NCI-H1436 treated with DMSO at 0.1 percent for 48 hours (cell line): Measurements from ENCODE around the gene SYT5.
A peak's percentile ranks its signal among the peaks of the same experiment; 100 is the strongest.

Experiments
- DNase-seq: peaks from one replicate; lab custom pipeline; 2025; lab: John Stamatoyannopoulos, UW

The SYT5 gene

GRCh38 chr19:55146705-55147273 lies 33.3 kb downstream of the SYT5 start:
- DNase-seq: peak; percentile 76

GRCh38 chr19:55146078-55146704 lies 33.9 kb downstream of the SYT5 start:
- DNase-seq: no peak

- no peak for DNase-seq
Observed at GRCh38 chr19:55145232-55145631, 34.9 kb downstream of the SYT5 start.

- no peak for DNase-seq
Observed at GRCh38 chr19:55141696-55142095, 38.4 kb downstream of the SYT5 start.

DNA sequence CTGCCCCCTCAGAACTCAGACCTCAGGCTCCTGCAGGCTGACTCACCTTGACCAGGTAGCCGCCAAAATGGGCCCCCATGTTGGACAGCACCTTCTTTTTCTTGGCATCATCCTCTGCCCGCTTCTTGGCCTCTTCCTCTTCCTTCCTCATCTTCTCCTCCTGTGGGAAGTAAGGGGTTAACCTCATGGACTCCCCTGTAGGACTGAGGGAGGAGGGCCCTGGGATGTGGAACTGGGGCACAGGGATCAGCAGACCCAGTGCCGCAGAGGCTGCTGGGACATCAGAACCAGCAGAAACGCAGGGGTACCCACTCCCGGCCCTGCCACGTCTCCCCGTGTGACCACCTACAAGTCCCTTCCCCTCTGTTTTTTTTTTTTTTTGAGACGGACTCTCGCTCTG lies 42.2 kb downstream of the SYT5 start:
- no peak for DNase-seq

- no peak for DNase-seq
Observed at GRCh38 chr19:55136399-55137102, 43.5 kb downstream of the SYT5 start.

- no peak for DNase-seq
Observed at GRCh38 chr19:55134736-55135135, 45.4 kb downstream of the SYT5 start.

DNA sequence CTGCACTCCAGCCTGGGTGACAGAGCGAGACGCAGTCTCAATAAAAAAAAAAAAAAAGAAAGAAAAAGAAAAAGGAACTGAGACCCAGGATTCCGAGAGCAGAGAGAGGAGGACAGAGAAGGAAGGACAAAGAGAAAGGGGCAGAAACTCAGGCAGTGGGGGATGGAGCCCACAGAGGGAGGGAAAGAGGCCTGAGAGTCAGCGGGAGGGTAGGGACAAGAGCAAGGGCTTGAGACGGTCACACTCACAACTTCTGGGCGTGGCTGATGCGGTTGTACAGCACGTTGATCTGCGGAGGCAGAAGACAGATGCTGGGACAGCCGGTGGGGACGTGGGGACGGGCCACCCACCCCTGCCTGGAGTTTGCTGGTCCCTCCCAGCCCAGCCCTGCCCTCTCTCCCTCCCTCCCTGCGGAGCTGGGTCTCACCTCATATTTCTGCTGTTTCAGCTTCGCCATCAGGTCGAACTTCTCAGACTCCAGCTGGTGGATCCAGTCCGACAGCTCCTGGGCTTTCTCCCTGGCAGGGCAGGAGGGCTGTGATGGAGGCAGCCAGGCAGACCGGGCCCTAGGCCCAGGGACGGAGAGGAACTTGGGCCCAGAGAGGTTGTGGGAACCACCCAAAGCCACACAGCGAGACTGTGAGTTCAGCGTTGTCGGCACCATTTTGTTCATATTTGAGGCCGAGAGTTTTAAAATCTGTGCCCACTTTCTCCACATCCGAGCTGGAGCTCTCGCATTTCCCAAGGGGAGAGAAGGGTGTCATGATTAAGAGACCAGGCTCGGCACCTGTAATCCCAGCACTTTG lies 46.2 kb downstream of the SYT5 start:
- no peak for DNase-seq

DNA sequence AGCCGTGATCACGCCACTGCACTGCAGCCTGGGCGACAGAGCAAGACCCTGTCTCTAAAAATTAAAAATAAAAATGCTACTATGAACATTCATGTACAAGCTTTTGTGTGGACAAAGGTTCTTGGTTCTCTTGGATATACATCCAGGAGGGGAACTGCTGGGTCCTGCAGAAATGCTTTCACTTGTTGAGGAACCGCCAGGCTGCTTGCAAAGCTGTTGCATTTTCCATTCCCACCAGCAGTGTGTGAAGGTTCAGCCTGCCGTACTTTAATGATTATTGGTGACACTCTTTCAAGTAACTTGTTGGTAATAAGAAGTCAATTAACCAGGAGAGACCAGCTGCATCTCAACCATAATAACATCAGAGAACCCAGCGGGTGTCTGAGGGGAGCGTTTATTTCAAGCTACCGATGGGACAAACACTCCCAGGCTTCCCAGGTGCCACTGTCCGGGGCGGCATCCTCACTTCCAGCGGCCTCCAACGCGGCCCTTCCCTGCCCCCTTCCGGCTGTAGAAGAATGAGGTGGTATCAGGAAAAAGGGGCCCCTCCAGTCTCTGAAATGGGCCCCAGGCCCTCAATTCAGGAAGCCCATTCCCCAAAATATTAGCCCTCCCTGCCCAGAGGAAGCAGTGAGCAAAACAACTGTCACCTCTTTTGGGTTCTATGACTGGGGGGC lies 47.5 kb downstream of the SYT5 start:
- no peak for DNase-seq

DNA sequence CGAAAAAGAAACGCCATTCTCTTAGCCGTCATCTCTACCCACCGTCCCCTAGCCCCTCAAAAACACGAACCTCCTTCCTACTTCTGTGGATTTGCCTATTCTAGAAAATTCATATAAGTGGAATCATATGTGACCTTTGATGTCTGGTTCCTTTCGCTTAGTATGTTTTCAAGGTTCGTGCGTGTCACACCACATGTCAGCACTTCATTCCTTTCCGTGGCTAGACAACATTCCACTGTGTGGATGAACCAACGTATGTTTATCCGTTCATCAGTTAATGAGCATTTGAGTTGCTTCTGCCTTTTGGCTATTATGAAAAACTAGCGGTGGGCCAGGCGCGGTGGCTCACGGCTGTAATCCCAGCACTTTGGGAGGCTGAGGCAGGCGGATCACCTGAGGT lies 48.7 kb downstream of the SYT5 start:
- DNase-seq: no peak
